ENCODE measurements around the gene MCTP1.
A peak's percentile ranks its signal among the peaks of the same experiment; 100 is the strongest.

Gene MCTP1

GRCh38 chr5:95216136-95216955 is 68.5 kb downstream of the MCTP1 start:
- TF ChIP-seq NFIC (IDR thresholded peaks at IDR 0.05) (0 out of 2 replicates have a peak, but pooled peaks have one; percentile 19), USF1 (IDR thresholded peaks at IDR 0.05) (no peak)

GRCh38 chr5:95194856-95195255 is 90.0 kb downstream of the MCTP1 start:
- TF ChIP-seq YY1 (IDR thresholded peaks at IDR 0.05; ENCODE audit: low read depth) = no peak
- no peak for TF ChIP-seq NFIC (IDR thresholded peaks at IDR 0.05)
- no peak for TF ChIP-seq RAD21 (IDR thresholded peaks at IDR 0.05; ENCODE audit: low read depth)
- TF ChIP-seq FOXM1 (IDR thresholded peaks at IDR 0.05; ENCODE audit: borderline replicate concordance, low read depth) = no peak
- TF ChIP-seq TCF12 (IDR thresholded peaks at IDR 0.05; ENCODE audit: low read depth) = no peak
- no peak for TF ChIP-seq CREB1 (IDR thresholded peaks at IDR 0.05; ENCODE audit: low read depth)
- TF ChIP-seq EGR1 (IDR thresholded peaks at IDR 0.05) = no peak
- no peak for TF ChIP-seq CEBPB (IDR thresholded peaks at IDR 0.05)
- no peak for TF ChIP-seq USF1 (IDR thresholded peaks at IDR 0.05)
- no peak for TF ChIP-seq MAX (IDR thresholded peaks at IDR 0.05)
- no peak for TF ChIP-seq ZBTB7A (IDR thresholded peaks at IDR 0.05; ENCODE audit: low read depth)
- no peak for TF ChIP-seq TEAD4 (IDR thresholded peaks at IDR 0.05)
- TF ChIP-seq REST (IDR thresholded peaks at IDR 0.05; ENCODE audit: low read depth) = no peak
- no peak for TF ChIP-seq EP300 (IDR thresholded peaks at IDR 0.05; ENCODE audit: borderline replicate concordance)
- TF ChIP-seq TAF1 (IDR thresholded peaks at IDR 0.05; ENCODE audit: low read depth) = no peak

GRCh38 chr5:95191330-95191729 is 93.6 kb downstream of the MCTP1 start:
- no peak for TF ChIP-seq EP300 (IDR thresholded peaks at IDR 0.05; ENCODE audit: borderline replicate concordance)
- no peak for TF ChIP-seq CEBPB (IDR thresholded peaks at IDR 0.05)
- TF ChIP-seq TCF12 (IDR thresholded peaks at IDR 0.05; ENCODE audit: low read depth) = no peak
- no peak for TF ChIP-seq RAD21 (IDR thresholded peaks at IDR 0.05; ENCODE audit: low read depth)
- no peak for TF ChIP-seq CREB1 (IDR thresholded peaks at IDR 0.05; ENCODE audit: low read depth)
- no peak for TF ChIP-seq NFIC (IDR thresholded peaks at IDR 0.05)
- TF ChIP-seq YY1 (IDR thresholded peaks at IDR 0.05; ENCODE audit: low read depth) = no peak
- TF ChIP-seq TEAD4 (IDR thresholded peaks at IDR 0.05) = no peak
- TF ChIP-seq TAF1 (IDR thresholded peaks at IDR 0.05; ENCODE audit: low read depth) = no peak
- no peak for TF ChIP-seq MAX (IDR thresholded peaks at IDR 0.05)
- TF ChIP-seq FOXM1 (IDR thresholded peaks at IDR 0.05; ENCODE audit: borderline replicate concordance, low read depth) = no peak
- no peak for TF ChIP-seq ZBTB7A (IDR thresholded peaks at IDR 0.05; ENCODE audit: low read depth)
- TF ChIP-seq USF1 (IDR thresholded peaks at IDR 0.05) = no peak
- TF ChIP-seq REST (IDR thresholded peaks at IDR 0.05; ENCODE audit: low read depth) = no peak
- no peak for TF ChIP-seq EGR1 (IDR thresholded peaks at IDR 0.05)

GRCh38 chr5:95184924-95185323 is 100.0 kb downstream of the MCTP1 start:
- TF ChIP-seq RAD21 (IDR thresholded peaks at IDR 0.05; ENCODE audit: low read depth) (no peak), REST (IDR thresholded peaks at IDR 0.05; ENCODE audit: low read depth) (no peak), ZBTB7A (IDR thresholded peaks at IDR 0.05; ENCODE audit: low read depth) (no peak), TCF12 (IDR thresholded peaks at IDR 0.05; ENCODE audit: low read depth) (no peak), MAX (IDR thresholded peaks at IDR 0.05) (no peak), TAF1 (IDR thresholded peaks at IDR 0.05; ENCODE audit: low read depth) (no peak), CEBPB (IDR thresholded peaks at IDR 0.05) (no peak), EP300 (IDR thresholded peaks at IDR 0.05; ENCODE audit: borderline replicate concordance) (no peak), CREB1 (IDR thresholded peaks at IDR 0.05; ENCODE audit: low read depth) (no peak), YY1 (IDR thresholded peaks at IDR 0.05; ENCODE audit: low read depth) (no peak), NFIC (IDR thresholded peaks at IDR 0.05) (no peak), USF1 (IDR thresholded peaks at IDR 0.05) (no peak), TEAD4 (IDR thresholded peaks at IDR 0.05) (no peak), FOXM1 (IDR thresholded peaks at IDR 0.05; ENCODE audit: borderline replicate concordance, low read depth) (no peak), EGR1 (IDR thresholded peaks at IDR 0.05) (no peak)
